GM12865 (cell line): Measurements from ENCODE around the gene RAB23.

Experiments used
- DNase-seq: peaks from one replicate; pipeline ENCODE4 v3.0.0; 2010; ENCODE audit warnings: low read depth
- H3K4me3 ChIP-seq: 2 replicates; pipeline ENCODE4 v1.5.1; 2011; ENCODE audit warnings: mild to moderate bottlenecking, low read depth, low read length, control low read depth
- CTCF ChIP-seq: IDR thresholded peaks from 2 replicates; pipeline ENCODE4 v1.5.1; 2011; ENCODE audit warnings: low read length, control low read depth, low read depth, inconsistent platforms; ENCODE audit not compliant: insufficient read depth; ENCODE audit errors: missing control alignments

The RAB23 gene

GRCh38 chr6:57141451-57142177 is 80.5 kb downstream of the RAB23 start:
- H3K4me3 ChIP-seq: no peak overlapping the region
- no peak for TF ChIP-seq CTCF
- DNase-seq: no peak

DNA sequence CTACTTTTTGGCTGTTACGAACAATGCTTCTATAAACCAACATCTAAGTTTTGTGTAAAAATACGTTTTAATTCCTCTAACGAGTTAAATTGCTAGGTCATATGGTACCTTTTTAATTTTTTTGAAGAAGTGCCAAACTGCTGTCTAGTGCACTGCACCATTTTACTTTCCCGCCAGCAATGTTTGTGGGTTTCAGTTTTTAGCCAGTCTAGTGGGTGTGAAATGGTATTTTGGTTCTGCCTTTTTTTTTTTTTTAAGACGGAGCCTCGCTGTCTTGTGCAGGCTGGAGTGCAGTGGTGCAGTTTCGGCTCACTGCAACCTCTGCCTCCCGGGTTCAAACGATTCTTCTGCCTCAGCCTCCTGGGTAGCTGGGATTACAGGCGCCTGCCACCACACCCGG is 84.1 kb downstream of the RAB23 start:
- no peak overlapping the region for H3K4me3 ChIP-seq
- no peak for TF ChIP-seq CTCF
- DNase-seq: no peak

- DNase-seq: no peak
- H3K4me3 ChIP-seq: no peak overlapping the region
- TF ChIP-seq CTCF: no peak
Measured at GRCh38 chr6:57137350-57137749, 84.8 kb downstream of the RAB23 start.
